PC-9 (cell line): Measurements from ENCODE around the gene ACACA.

Source experiments
- CTCF ChIP-seq: fragments of 200-600 bp; sonication (generic); conservative IDR thresholded peaks from 2 replicates; pipeline ENCODE4 v1.6.1; 2017; ENCODE audit warnings: mixed run types, antibody characterized with exemption, mild to moderate bottlenecking, moderate library complexity
- EZH2 ChIP-seq: fragments of 200-600 bp; sonication (generic); IDR thresholded peaks from 2 replicates; pipeline ENCODE4 v1.8.0; 2017; ENCODE audit warnings: antibody characterized with exemption, low read depth

DNA sequence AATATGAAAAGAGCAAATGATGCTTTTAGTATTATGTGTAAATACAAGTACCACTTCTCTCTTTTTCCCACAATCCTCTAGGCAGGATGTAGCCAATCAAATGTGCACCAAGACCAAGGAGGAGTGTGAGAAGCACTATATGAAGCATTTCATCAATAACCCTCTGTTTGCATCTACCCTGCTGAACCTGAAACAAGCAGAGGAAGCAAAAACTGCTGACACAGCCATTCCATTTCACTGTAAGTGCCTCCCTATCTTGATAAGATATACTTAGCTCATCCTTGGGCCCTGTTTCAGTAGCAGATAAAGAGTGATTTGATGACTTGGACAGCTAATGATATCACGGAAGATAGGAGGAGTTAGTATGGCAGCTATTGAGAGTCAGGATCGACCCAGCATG lies 33.8 kb upstream of the ACACA start:
- TF ChIP-seq CTCF = no peak
- TF ChIP-seq EZH2 = no peak
